SK-N-SH (cell line): ENCODE measurements around the gene IL26. TPM values are rescaled to one million over a fixed set of nuclear protein-coding genes. Genes with fewer than 3 reads are reported as not detected.

ENCODE experiments used
- CTCF ChIA-PET: fragments of 300-600, 350-600 bp; formaldehyde crosslinking; extraction: SDS; loops from one replicate; lab custom pipeline; 2021; lab: Yijun Ruan, JAX
- POLR2A ChIA-PET: fragments of 350-600 bp; sonication (Branson Sonifier 250); formaldehyde crosslinking; extraction: SDS; loops from one replicate; lab custom pipeline; 2020; ENCODE audit warnings: antibody characterized with exemption, inconsistent platforms; lab: Yijun Ruan, JAX
- DNase-seq: peaks from one replicate; pipeline ENCODE4 v3.0.0; 2012
- H2AFZ ChIP-seq: fragments of 200-600 bp; sonication (generic); 2 replicates; pipeline ENCODE4 v1.8.1; 2016; ENCODE audit warnings: antibody characterized with exemption, mild to moderate bottlenecking, low read depth
- H3F3A ChIP-seq: fragments of 200-600 bp; sonication (generic); replicated peaks from 2 replicates; pipeline ENCODE3; 2016; ENCODE audit warnings: antibody characterized with exemption, mild to moderate bottlenecking; ENCODE audit not compliant: insufficient read depth
- H3K27ac ChIP-seq, 2 experiments: fragments of 200-500 bp in 1 of 2; fragments of 200-600 bp in 1 of 2; sonication (Bioruptor generic) in 1 of 2; sonication (generic), shearing (Covaris generic) in 1 of 2; 2 replicates each; pipeline versions ENCODE4 v1.5.1 to v1.6.1; 2014 to 2016; ENCODE audit warnings: low read depth in 2 of 2, inconsistent platforms in 1 of 2, low read length in 1 of 2, mild to moderate bottlenecking in 1 of 2, mixed read lengths in 1 of 2
- H3K27me3 ChIP-seq: fragments of 200-600 bp; sonication (generic), shearing (Covaris generic); 2 replicates; pipeline ENCODE4 v1.6.1; 2016; ENCODE audit warnings: mixed run types; ENCODE audit not compliant: insufficient read depth
- H3K36me3 ChIP-seq, 2 experiments: fragments of 200-500 bp in 1 of 2; fragments of 200-600 bp in 1 of 2; sonication (Bioruptor generic) in 1 of 2; sonication (generic) in 1 of 2; replicated peaks in 1 of 2; 2 replicates each; pipeline versions ENCODE3 to v1.5.1; 2014 to 2016; ENCODE audit warnings: low read length in 1 of 2, mild to moderate bottlenecking in 1 of 2; ENCODE audit not compliant: insufficient read depth in 2 of 2, control insufficient read depth in 1 of 2
- H3K4me1 ChIP-seq, 2 experiments: fragments of 200-500 bp in 1 of 2; fragments of 200-600 bp in 1 of 2; sonication (Bioruptor generic) in 1 of 2; sonication (generic), shearing (Covaris generic) in 1 of 2; 2 replicates each; pipeline versions ENCODE4 v1.5.1 to v1.6.1; 2014 to 2016; ENCODE audit warnings: low read depth in 1 of 2, low read length in 1 of 2, mixed run types in 1 of 2; ENCODE audit not compliant: insufficient read depth in 2 of 2, control insufficient read depth in 1 of 2
- H3K4me2 ChIP-seq: fragments of 200-600 bp; sonication (generic), shearing (Covaris generic); 2 replicates; pipeline ENCODE4 v1.6.1; 2017; ENCODE audit warnings: mixed run types
- H3K4me3 ChIP-seq, 2 experiments: fragments of 200-500 bp in 1 of 2; fragments of 200-600 bp in 1 of 2; sonication (Bioruptor generic) in 1 of 2; sonication (generic), shearing (Covaris generic) in 1 of 2; 2 replicates each; pipeline versions ENCODE4 v1.5.1 to v1.8.1; 2014 to 2016; ENCODE audit warnings: low read depth in 2 of 2, inconsistent platforms in 1 of 2, low read length in 1 of 2, mild to moderate bottlenecking in 1 of 2, mixed read lengths in 1 of 2, moderate library complexity in 1 of 2
- H3K79me2 ChIP-seq: fragments of 200-600 bp; sonication (generic); 2 replicates; pipeline ENCODE4 v1.8.1; 2017; ENCODE audit warnings: mild to moderate bottlenecking; ENCODE audit not compliant: insufficient read depth
- H3K9ac ChIP-seq: fragments of 200-600 bp; sonication (generic); 2 replicates; pipeline ENCODE4 v1.6.1; 2017; ENCODE audit warnings: mixed run types
- H3K9me2 ChIP-seq: fragments of 200-600 bp; sonication (generic); 2 replicates; pipeline ENCODE4 v1.6.1; 2017; ENCODE audit warnings: mixed run types
- H3K9me3 ChIP-seq: fragments of 200-600 bp; sonication (generic); 2 replicates; pipeline ENCODE4 v1.6.1; 2017; ENCODE audit warnings: mixed run types, mild to moderate bottlenecking, moderate library complexity
- H4K20me1 ChIP-seq: fragments of 200-600 bp; sonication (generic); 2 replicates; pipeline ENCODE4 v1.6.1; 2017; ENCODE audit warnings: mild to moderate bottlenecking, mixed run types; ENCODE audit not compliant: insufficient read depth
- CHD2 ChIP-seq: fragments of 150-350 bp; IDR thresholded peaks from 2 replicates; pipeline ENCODE4 v1.6.1; 2018; ENCODE audit warnings: low read length; ENCODE audit not compliant: partially characterized antibody
- EP300 ChIP-seq, 2 experiments: IDR thresholded peaks; 2 replicates each; pipeline versions ENCODE4 v1.4.0 to v1.6.1; 2012; ENCODE audit warnings: borderline replicate concordance in 1 of 2, low read depth in 1 of 2, low read length in 1 of 2
- EZH2phosphoT487 ChIP-seq: fragments of 200-600 bp; sonication (generic); IDR thresholded peaks from 2 replicates; pipeline ENCODE4 v1.6.1; 2017; ENCODE audit warnings: low read depth, mixed run types, mild to moderate bottlenecking, antibody characterized with exemption, moderate library complexity, borderline replicate concordance
- FOSL2 ChIP-seq: IDR thresholded peaks from 2 replicates; pipeline ENCODE4 v1.4.0; 2012; ENCODE audit warnings: low read depth, mild to moderate bottlenecking, moderate library complexity, borderline replicate concordance
- FOXM1 ChIP-seq: IDR thresholded peaks from 2 replicates; pipeline ENCODE4 v1.4.0; 2012; ENCODE audit warnings: low read depth, mild to moderate bottlenecking
- GABPA ChIP-seq: IDR thresholded peaks from 2 replicates; pipeline ENCODE4 v1.4.0; 2012; ENCODE audit warnings: low read depth, mild to moderate bottlenecking
- GATA2 ChIP-seq: sonication (generic); formaldehyde crosslinking; IDR thresholded peaks from 2 replicates; pipeline ENCODE4 v1.5.0; 2020; ENCODE audit warnings: mild to moderate bottlenecking, missing genetic modification reagents
- POLR2AphosphoS5 ChIP-seq: IDR thresholded peaks from 2 replicates; pipeline ENCODE4 v1.6.1; 2012; ENCODE audit warnings: low read depth, low read length
- RAD21 ChIP-seq: IDR thresholded peaks from 2 replicates; pipeline ENCODE4 v1.6.1; 2012; ENCODE audit warnings: mild to moderate bottlenecking, low read length
- RCOR1 ChIP-seq: fragments of 150-350 bp; IDR thresholded peaks from 2 replicates; pipeline ENCODE4 v1.6.1; 2017; ENCODE audit warnings: antibody characterized with exemption, low read length
- RFX5 ChIP-seq: IDR thresholded peaks from 2 replicates; pipeline ENCODE4 v1.6.1; 2012; ENCODE audit warnings: mild to moderate bottlenecking, improper control_type of control experiment, low read length
- TEAD4 ChIP-seq: IDR thresholded peaks from 2 replicates; pipeline ENCODE4 v1.4.0; 2012; ENCODE audit warnings: mild to moderate bottlenecking, borderline replicate concordance; ENCODE audit not compliant: insufficient read depth
- WGBS: methylation state at CpG from one replicate; pipeline ENCODE4 v1.1.6; 2017; ENCODE audit warnings: low lambda C conversion rate; 5-methylcytosine and 5-hydroxymethylcytosine counted together
- polyA plus RNA-seq, 3 experiments: library from polyadenylated mRNA; depleted of rRNA; stranded (reverse); fragments of >200 nt; gene quantifications; 2 replicates each; pipeline ENCODE4 v1.2.3, GENCODE V29; 2012
- TF ChIP-seq, protein P1 (sequence below): IDR thresholded peaks from 2 replicates; pipeline ENCODE4; 2012
- TF ChIP-seq, protein P2 (sequence below): fragments of 200-600 bp; sonication (generic); IDR thresholded peaks from 2 replicates; pipeline ENCODE4 v1.6.1; 2017; ENCODE audit warnings: antibody characterized with exemption, mild to moderate bottlenecking, moderate library complexity

IL26 gene
- polyA plus RNA-seq, 1 of the 3 experiments (the other 2 are of a cell fraction), result not detected

DNA sequence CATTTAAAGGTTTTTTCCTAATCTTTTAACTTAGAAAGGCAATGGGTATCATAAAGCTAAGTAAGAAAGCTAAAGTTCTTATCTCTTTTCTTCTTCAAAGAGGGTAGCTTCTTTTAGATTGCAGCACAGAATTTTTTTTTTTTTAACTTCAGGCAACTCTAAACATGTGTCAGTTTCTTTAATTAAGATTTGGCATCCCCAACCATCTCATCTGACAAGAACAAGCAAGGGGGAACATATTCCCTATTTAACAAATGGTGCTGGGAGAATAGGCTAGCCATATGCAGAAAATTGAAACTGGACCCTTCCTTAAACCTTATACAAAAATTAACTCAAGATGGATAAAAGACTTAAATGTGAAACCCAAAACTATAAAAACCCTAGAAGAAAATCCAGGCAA, 51.8 kb downstream of the IL26 start:
- CTCF ChIA-PET, result no interaction called here
- TF ChIP-seq EZH2phosphoT487 (no peak), RCOR1 (no peak), CHD2 (no peak), TEAD4 (no peak), RFX5 (no peak), GATA2 (no peak), POLR2AphosphoS5 (no peak), RAD21 (no peak), EP300 (IDR thresholded peaks at IDR 0.05; ENCODE audit: borderline replicate concordance in 1 of 2, low read depth in 1 of 2, low read length in 1 of 2) (no peak), GABPA (no peak)
- TF ChIP-seq, protein P1, sequence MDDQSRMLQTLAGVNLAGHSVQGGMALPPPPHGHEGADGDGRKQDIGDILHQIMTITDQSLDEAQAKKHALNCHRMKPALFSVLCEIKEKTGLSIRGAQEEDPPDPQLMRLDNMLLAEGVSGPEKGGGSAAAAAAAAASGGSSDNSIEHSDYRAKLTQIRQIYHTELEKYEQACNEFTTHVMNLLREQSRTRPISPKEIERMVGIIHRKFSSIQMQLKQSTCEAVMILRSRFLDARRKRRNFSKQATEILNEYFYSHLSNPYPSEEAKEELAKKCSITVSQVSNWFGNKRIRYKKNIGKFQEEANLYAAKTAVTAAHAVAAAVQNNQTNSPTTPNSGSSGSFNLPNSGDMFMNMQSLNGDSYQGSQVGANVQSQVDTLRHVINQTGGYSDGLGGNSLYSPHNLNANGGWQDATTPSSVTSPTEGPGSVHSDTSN, result no peak
- TF ChIP-seq, protein P2, sequence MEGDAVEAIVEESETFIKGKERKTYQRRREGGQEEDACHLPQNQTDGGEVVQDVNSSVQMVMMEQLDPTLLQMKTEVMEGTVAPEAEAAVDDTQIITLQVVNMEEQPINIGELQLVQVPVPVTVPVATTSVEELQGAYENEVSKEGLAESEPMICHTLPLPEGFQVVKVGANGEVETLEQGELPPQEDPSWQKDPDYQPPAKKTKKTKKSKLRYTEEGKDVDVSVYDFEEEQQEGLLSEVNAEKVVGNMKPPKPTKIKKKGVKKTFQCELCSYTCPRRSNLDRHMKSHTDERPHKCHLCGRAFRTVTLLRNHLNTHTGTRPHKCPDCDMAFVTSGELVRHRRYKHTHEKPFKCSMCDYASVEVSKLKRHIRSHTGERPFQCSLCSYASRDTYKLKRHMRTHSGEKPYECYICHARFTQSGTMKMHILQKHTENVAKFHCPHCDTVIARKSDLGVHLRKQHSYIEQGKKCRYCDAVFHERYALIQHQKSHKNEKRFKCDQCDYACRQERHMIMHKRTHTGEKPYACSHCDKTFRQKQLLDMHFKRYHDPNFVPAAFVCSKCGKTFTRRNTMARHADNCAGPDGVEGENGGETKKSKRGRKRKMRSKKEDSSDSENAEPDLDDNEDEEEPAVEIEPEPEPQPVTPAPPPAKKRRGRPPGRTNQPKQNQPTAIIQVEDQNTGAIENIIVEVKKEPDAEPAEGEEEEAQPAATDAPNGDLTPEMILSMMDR, result no peak
- no peaks in the 10 kb centered on the region for H3F3A ChIP-seq
- H3K4me1 ChIP-seq, result no peaks in the 10 kb centered on the region
- H3K27ac ChIP-seq, result no peak overlapping the region
- no peaks in the 10 kb centered on the region for H3K27me3 ChIP-seq
- H3K4me3 ChIP-seq, result no peak overlapping the region
- no peaks in the 10 kb centered on the region for H3K9me3 ChIP-seq
- H2AFZ ChIP-seq, result no peak overlapping the region
- DNase-seq, result no peak
- H3K9me2 ChIP-seq, result no peaks in the 10 kb centered on the region
- H3K79me2 ChIP-seq, result no peaks in the 10 kb centered on the region
- H3K4me2 ChIP-seq, result no peak overlapping the region
- H3K36me3 ChIP-seq, result no peaks in the 10 kb centered on the region
- no peaks in the 10 kb centered on the region for H4K20me1 ChIP-seq
- POLR2A ChIA-PET, result no interaction called here
- no peak overlapping the region for H3K9ac ChIP-seq

DNA sequence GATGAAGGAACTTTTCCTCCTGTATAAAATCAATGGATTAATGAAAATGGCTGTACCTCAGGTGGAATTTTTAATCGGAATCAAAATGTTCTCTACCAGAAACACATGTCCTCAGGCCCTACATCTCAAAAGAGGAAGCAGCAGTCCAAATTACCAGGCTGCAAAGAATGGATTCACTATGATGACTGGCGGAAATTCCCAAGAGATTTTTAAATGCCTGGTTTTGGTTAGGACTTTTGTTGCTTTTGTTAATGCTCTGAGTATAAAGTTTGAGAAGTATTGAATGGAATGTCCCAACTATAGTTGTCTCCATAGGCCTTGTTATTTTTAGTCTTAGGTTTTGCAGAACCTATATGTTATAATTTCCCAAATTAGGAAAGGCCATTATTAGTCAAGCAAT, 54.9 kb downstream of the IL26 start:
- no peaks in the 10 kb centered on the region for H3K9me3 ChIP-seq
- no peak for DNase-seq
- H3K27ac ChIP-seq, result no peak overlapping the region
- H3K4me2 ChIP-seq, result no peak overlapping the region
- ChIA-PET CTCF (no interaction called here), POLR2A (no interaction called here)
- TF ChIP-seq, protein P1, result no peak
- TF ChIP-seq FOXM1 (no peak), FOSL2 (no peak), TEAD4 (no peak)
- H4K20me1 ChIP-seq, result no peaks in the 10 kb centered on the region
- no peaks in the 10 kb centered on the region for H3K9me2 ChIP-seq
- no peak overlapping the region for H2AFZ ChIP-seq
- no peaks in the 10 kb centered on the region for H3F3A ChIP-seq
- no peak overlapping the region for H3K9ac ChIP-seq
- no peaks in the 10 kb centered on the region for H3K79me2 ChIP-seq
- WGBS, result 38% methylated on average over 2 of the region's 2 CpGs
- H3K36me3 ChIP-seq, result no peaks in the 10 kb centered on the region
- no peak overlapping the region for H3K4me3 ChIP-seq
- H3K4me1 ChIP-seq, result no peaks in the 10 kb centered on the region
- no peaks in the 10 kb centered on the region; the same call in 1 of the 2 replicates for H3K27me3 ChIP-seq
